GM04504 (cell line): ENCODE data around the gene ETV1.

Source experiments
- DNase-seq: peaks from one replicate; pipeline ENCODE4 v3.0.0-alpha.2; 2012; ENCODE audit warnings: low read depth

The ETV1 gene

GRCh38 chr7:13986208-13986607, 3.3 kb downstream of the ETV1 start:
- no peak for DNase-seq

GRCh38 chr7:13984831-13985685, 4.4 kb downstream of the ETV1 start:
- no peak for DNase-seq

GRCh38 chr7:13984061-13984460, 5.4 kb downstream of the ETV1 start:
- no peak for DNase-seq

- DNase-seq = no peak
These were observed 6.4 kb downstream of the ETV1 start for GRCh38 chr7:13982940-13983677.

- DNase-seq = peak; percentile 95
These were observed 8.4 kb downstream of the ETV1 start for GRCh38 chr7:13981070-13981469.

GRCh38 chr7:13980474-13980873, 9.0 kb downstream of the ETV1 start:
- no peak for DNase-seq

- no peak for DNase-seq
These were observed 9.6 kb downstream of the ETV1 start for GRCh38 chr7:13979671-13980435.

GRCh38 chr7:13976594-13976993, 12.9 kb downstream of the ETV1 start:
- no peak for DNase-seq

- DNase-seq = no peak
These were observed 24.4 kb downstream of the ETV1 start for GRCh38 chr7:13965077-13965476.

GRCh38 chr7:13963925-13964324, 25.5 kb downstream of the ETV1 start:
- no peak for DNase-seq

GRCh38 chr7:13955494-13955893, 34.0 kb downstream of the ETV1 start:
- no peak for DNase-seq

GRCh38 chr7:13953368-13953767, 36.1 kb downstream of the ETV1 start:
- no peak for DNase-seq

- DNase-seq = no peak
These were observed 36.5 kb downstream of the ETV1 start for GRCh38 chr7:13952921-13953320.

GRCh38 chr7:13949939-13950338, 39.5 kb downstream of the ETV1 start:
- DNase-seq = no peak

GRCh38 chr7:13949445-13949844, 40.0 kb downstream of the ETV1 start:
- no peak for DNase-seq

- DNase-seq = no peak
These were observed 41.3 kb downstream of the ETV1 start for GRCh38 chr7:13948019-13948801.

GRCh38 chr7:13947535-13947934, 41.9 kb downstream of the ETV1 start:
- DNase-seq = no peak

- peak; percentile 12 for DNase-seq
These were observed 43.3 kb downstream of the ETV1 start for GRCh38 chr7:13946181-13946580.

GRCh38 chr7:13945670-13946069, 43.8 kb downstream of the ETV1 start:
- DNase-seq = peak; percentile 31

- DNase-seq = no peak
These were observed 55.9 kb downstream of the ETV1 start for GRCh38 chr7:13933536-13933935.

- no peak for DNase-seq
These were observed 56.4 kb downstream of the ETV1 start for GRCh38 chr7:13933091-13933490.

- no peak for DNase-seq
These were observed 57.3 kb downstream of the ETV1 start for GRCh38 chr7:13932131-13932530.
